Gastroesophageal sphincter (tissue), 3 donors: ENCODE data around the gene SPSB1.

Source experiments
- CTCF ChIP-seq, 4 experiments: fragments of 200-600 bp in 2 of 4; fragments of 450-650 bp in 2 of 4; sonication (generic) in 1 of 4; IDR thresholded peaks; one replicate each; pipeline ENCODE4 v1.5.1; 2017 to 2019; ENCODE audit warnings: antibody characterized with exemption in 4 of 4, mild to moderate bottlenecking in 2 of 4, moderate library complexity in 2 of 4
- POLR2A ChIP-seq, 2 donors: fragments of 450-650 bp; IDR thresholded peaks; one replicate each; pipeline ENCODE4 v1.6.1; 2017; ENCODE audit warnings: antibody characterized with exemption in 2 of 2, mild to moderate bottlenecking in 2 of 2, moderate library complexity in 1 of 2
- POLR2AphosphoS5 ChIP-seq: sonication (generic); formaldehyde crosslinking; IDR thresholded peaks from one replicate; pipeline ENCODE4 v1.6.1; 2017; ENCODE audit warnings: antibody characterized with exemption

GRCh38 chr1:9352377-9353134 is 59.9 kb downstream of the SPSB1 start:
- TF ChIP-seq CTCF (IDR thresholded peaks at IDR 0.05) = no peak
- TF ChIP-seq POLR2AphosphoS5 = no peak
- TF ChIP-seq POLR2A (IDR thresholded peaks at IDR 0.05) = no peak
